ENCODE measurements around the gene ARNT2.
"Not testable (repeated sequence)": the region's sequence is repeated elsewhere in the genome, so short reads cannot be mapped to it uniquely, and the experiment has no call there.

The ARNT2 gene

DNA sequence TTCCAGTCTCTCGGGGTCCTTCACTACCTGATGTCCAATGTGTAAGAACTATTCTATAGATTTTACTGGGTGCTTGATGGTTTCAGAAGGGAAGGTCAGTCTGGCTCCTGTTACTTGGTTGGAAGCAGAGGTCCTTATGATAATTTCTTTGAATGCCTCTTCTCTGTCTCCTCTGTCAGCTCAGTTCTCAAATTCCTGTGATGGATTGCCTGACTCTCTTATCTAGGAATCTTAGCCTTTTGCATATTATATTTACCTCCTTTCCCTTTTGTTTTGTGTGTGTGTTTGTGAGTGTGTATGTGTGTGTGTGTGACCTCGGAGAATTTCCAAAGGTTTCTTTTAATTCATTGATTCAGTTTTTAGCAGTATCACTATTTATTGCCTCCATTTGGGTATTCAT, 88.2 kb downstream of the ARNT2 start:
- DNase-seq (ENCODE audit: low read depth) = no peak

- no peak for DNase-seq (ENCODE audit: low read depth)
These were observed 88.7 kb downstream of the ARNT2 start for GRCh38 chr15:80492874-80493273.

DNA sequence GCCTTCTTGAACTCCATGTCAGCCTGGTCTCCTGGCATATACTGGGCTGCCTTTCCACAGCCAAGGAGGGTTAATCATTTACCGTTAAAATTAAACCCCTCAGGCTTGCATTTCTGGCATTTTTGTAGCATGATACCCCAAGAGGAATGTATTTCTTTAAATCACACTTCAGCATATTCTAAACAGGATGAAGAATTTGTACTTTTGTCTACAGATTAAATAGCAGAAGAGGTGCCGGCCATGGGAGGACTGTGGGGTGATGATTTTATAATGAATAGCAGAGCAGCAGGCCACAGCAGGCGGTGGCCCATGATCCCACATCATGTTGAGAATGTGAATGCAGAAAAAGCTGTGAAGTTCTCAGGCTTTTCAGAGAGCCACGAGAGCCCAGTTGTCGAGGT, 90.2 kb downstream of the ARNT2 start:
- no peak for DNase-seq (ENCODE audit: low read depth)

DNA sequence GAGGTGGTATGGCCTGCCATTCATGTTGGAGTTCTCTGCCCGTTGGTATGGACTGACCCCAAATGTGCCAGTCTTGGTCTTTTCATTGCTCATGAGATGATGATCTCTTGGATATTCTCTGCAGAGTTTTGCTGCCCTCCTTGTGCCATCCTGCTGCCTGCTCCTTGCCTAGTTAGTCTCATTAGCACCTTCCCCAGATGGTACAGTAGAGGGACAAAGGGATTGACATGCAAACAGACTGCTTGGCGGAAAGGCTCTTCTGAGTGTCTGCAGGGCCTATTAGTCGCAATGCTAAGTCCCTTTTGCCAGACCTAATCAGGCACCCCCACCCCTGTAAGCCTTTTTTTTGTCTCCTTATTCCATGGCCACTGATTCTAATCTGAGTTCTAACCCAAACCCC, 90.6 kb downstream of the ARNT2 start:
- DNase-seq (ENCODE audit: low read depth) = no peak

DNA sequence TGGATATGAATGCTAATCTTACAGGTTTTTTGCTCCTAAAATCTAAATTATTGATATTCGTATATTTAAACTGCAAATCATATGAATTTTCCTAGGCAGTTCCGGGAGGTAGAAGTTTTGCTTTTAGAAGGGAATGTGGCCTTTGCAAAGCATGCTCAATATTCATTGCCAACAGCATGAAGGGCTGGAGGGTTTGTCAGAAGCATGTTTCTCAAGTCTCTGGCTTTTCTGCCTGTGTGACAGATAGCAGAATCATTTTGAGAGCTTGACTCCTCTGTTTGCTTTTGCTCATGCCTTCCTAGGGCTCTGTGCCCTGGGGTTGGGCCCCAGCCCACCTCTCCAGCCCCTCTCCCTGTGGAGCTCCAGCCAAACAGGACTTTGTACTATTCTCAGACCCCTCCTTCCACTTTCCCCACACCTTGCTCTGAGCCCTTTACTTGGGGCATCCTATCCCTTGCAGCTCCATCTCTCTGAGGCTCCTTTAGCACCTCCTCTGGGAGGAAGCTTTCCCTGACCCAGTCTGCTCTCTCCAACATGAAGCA, 91.3 kb downstream of the ARNT2 start:
- DNase-seq (ENCODE audit: low read depth) = no peak

DNA sequence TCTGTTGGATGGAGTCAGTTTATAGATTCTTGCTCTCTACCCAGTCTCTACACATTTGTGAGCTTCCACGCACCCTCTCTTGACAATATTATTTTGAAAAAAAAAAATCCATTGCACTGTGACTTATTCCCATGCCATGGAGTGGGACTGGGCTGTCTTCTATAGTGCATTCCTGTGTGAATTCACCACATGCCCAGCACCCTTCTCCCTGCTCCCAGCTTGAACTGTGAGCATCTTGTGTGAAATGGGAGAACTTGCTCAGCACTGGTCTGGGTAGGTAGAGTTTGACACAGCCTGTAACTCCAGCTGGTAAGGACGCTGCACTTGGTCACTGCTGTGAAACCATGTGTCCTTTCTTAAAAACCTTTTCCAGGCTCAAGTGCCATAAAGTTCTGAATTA, 91.9 kb downstream of the ARNT2 start:
- DNase-seq (ENCODE audit: low read depth) = no peak

GRCh38 chr15:80497221-80497620, 93.0 kb downstream of the ARNT2 start:
- no peak for DNase-seq (ENCODE audit: low read depth)

DNA sequence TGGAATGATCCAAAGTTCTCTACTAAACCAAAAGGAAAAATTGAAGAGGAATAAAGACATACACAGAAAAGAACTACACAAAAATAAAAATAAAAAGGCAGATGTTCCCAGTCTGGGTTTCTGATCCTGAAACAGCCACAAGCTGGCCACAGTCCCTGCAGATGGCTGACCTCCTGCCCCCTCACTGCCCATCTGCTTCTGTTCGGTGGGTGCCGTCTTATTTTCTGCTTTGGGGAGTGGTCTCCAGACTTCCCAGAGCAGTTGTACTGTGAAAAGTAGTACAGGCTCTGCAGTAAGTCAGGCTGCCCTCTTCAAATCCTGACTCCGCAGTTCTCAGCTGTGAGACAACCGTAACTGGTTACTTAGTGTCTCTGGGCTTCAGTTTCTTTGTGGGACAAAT, 94.5 kb downstream of the ARNT2 start:
- DNase-seq (ENCODE audit: low read depth) = no peak

- DNase-seq (ENCODE audit: low read depth) = no peak
These were observed 95.8 kb downstream of the ARNT2 start for GRCh38 chr15:80500021-80500420.

DNA sequence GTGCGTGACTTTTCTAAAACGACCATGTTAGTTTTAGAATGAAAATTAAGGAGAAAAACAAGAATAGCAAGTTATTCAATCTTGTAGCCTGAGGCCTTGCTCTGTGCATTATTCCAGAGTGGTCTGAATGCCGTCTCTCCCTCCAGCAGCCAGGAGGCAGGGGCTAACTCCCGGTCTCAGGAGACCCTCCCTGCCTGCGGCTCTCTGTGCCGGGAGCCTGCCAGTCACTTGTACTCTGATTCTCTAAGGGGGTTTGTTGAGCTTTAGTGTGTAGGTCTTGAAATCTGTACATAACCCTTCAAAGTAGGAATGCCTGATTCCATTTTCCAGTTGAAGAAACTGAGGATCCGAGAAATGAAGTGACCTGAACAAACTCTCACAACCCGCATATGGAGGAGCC, 97.3 kb downstream of the ARNT2 start:
- no peak for DNase-seq (ENCODE audit: low read depth)

- DNase-seq (ENCODE audit: low read depth) = no peak
These were observed 98.6 kb downstream of the ARNT2 start for GRCh38 chr15:80502782-80503181.

DNA sequence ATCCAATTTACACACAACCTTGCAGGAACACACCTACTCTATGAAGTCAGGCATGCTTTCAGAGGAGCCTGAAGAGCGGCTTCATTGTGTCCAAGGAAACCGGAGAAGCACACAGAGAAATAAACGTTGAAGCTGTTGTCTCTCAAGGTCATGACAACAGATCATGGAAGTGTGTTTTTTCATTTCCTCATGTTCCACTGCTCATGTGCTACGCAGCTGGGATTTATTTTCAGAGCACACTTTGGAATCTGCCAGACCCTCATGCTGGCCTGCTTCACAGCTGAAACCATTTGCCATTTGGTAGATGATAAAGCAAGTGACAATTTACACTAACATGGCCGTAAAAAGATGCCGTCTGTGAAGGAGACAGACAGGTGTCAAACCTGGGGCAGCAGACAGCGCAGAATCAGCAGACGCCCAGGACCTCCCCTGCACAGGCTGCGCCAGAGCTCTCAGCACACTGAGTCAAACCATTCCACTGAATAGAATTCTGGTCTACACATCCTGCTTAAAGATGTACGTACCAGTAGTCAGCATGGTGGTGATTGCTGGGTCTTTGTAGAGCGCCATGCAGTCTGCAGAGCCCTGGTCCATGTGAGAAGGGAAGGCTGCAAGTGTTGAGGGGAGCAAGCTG, 99.3 kb downstream of the ARNT2 start:
- no peak for DNase-seq (ENCODE audit: low read depth)

DNA sequence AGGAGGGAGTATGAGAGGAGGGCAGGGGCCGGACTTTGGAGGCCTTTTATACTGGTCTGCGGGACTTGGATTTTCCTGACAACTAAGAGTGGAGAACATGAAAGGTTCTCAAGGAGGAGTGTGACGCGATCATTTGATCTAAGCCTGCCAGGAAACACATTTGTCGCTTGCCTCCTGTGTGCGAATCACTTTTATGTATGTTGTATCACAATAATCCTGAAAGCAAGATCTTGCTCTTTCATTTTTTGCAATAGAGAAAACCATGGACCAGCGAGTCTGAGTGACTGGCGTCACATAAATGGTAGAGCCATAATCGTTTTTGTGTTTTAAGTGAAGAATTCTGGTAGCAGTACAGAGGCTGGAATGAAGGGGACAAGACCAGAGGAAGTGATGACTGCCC, 100.7 kb downstream of the ARNT2 start:
- no peak for DNase-seq (ENCODE audit: low read depth)

DNA sequence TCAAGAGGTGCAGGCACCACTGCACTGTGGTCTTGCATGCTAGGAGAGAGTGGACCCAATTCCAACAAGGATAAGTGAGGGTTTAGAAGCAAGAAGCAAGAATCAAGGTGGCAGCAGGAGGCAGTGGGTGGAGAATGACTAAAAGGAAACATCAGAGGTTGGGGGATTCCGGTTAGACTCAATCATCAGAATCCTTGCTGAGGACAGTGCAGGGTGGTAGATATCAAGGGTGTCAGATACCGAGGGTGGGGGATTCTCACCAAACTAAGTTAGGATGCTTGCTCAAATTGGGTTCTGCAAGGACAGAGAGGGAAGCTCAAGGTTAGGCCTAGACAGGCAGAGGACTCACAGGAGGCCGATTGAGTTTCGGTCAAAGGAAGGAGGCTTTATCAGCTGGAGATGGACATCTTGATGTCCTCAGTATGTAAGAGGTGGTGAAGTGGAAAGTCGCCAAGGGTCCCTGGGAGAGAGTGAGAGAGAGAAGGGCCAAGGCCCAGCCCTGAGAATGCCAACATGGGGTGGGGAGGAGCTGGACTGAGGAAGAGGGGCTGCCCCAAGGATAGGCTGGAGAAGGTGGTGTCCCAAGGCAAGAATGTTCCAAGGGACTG, 102.2 kb downstream of the ARNT2 start:
- DNase-seq (ENCODE audit: low read depth) = no peak

DNA sequence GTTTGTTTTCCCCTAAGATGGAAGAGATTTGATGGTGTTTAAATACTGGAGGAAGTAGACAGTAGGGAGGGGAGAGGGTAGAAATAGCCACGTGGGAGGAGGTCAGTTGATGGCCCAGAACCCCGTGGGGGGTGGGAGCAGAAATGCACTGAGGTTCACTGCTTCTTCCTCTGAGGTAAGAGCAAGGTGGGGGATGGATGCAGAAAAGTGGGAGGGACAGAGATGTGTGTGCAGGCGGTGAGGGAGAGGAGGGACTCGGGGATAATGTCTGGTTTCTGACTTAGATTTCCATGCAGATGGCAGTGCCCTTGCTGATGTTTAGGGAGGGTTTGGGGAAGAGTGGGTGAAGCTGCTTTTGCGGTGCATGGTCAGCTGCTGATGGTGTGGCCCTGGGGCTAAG, 102.9 kb downstream of the ARNT2 start:
- DNase-seq (ENCODE audit: low read depth) = no peak

- no peak for DNase-seq (ENCODE audit: low read depth)
These were observed 103.6 kb downstream of the ARNT2 start for GRCh38 chr15:80507638-80508316.

DNA sequence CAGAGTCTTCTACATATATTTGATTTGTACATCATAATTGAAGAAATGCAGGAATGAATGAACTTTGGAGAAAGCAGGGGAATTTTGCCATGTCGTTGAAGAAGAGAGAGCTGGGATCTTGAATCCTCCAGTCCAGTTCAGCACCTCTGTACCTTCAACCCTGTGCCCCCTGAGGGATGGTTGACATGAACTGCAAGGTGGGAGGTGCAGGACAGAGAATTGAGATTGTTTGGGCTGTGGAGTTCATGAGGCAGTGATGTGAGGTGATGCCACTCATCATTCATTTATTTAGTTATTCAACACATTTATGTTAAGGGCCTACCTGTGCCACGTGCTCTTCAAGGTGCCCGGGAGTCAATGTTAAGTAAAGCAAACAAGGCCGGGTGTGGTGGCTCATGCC, 104.6 kb downstream of the ARNT2 start:
- DNase-seq (ENCODE audit: low read depth) = no peak

GRCh38 chr15:80509800-80510199, 105.6 kb downstream of the ARNT2 start:
- DNase-seq (ENCODE audit: low read depth) = no peak

- DNase-seq (ENCODE audit: low read depth) = not testable (repeated sequence)
These were observed 106.8 kb downstream of the ARNT2 start for GRCh38 chr15:80510985-80511384.

DNA sequence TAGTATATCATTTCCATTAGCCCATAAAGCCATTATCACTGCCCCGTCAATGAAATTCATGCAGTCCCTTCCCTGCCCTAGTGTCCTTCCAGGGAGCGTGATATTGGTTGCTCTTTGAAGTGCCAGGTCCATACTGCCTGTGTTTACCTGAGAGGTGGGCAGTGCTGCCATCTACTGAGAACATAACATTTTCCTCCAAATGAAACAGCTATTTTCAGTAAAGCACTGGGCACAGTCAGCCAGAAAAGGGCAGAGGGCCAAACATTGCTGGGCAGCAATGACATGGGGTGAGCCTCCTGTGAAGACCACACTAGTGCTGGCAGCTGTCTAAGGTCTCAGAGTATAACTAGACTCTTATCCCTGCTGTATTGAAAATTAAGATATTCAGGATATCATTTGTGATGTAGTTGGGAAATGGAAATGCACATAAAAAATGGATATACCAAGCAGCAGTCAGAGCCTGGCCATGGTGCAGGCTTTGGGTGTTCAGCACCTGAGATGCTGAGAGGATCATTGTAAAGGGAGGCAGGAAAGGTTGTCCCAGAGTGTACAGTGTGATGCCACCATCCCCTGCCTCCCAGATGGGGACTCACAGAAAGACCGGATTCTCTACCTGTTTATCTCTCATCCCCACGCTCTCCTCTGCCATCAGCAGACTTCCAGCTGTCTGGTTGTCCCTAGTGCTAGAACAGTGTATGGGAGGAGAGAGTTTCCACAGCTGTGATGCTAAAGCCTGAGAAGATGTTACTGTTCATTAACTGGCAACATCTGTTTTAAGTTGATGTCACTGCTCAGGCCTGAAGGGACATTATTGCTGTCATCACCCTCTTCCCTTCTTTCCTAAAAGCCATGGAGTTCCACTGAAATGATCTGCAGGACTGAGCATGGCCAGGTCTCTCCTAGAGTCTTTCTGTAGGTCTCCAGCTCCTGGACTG, 108.8 kb downstream of the ARNT2 start:
- DNase-seq (ENCODE audit: low read depth) = no peak

DNA sequence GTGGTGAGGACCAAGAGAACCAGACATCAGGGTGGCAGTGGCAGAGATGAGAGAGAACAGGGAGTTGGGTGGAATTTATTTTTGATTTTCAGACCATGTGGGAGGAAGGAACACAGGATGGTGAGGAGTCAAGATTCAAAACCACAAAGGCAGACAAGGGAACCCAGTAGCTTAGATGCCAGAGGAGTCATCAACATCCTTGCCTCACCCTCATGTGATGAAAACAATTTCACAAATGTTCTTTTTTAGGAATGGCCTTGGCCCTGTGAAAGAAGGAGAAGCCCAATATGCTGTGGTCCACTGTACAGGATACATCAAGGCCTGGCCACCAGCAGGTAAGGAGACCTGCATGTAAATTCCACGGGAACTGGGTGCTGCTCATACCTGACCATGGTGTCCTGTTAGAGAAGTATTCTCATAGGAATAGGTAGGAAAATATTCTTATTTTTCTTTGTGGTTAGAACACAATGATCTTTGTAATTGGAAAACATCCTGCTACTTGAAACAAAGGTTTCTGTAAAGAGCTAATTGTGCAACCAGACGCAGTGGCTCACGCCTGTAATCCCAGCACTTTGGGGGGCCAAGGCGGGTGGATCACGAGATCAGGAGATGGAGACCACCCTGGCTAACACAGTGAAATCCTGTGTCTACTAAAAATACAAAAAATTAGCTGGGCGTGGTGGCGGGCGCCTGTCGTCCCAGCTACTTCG, 110.0 kb downstream of the ARNT2 start:
- no peak for DNase-seq (ENCODE audit: low read depth)

GRCh38 chr15:80517290-80517689, 113.1 kb downstream of the ARNT2 start:
- DNase-seq (ENCODE audit: low read depth) = no peak

All from activated T-helper 1 cell treated with Interleukin-2 at 50 U/mL for 16 hours (primary cell).